A673 (cell line): ENCODE measurements around the gene SPTLC2. TPM values are rescaled to one million over a fixed set of nuclear protein-coding genes. Genes with fewer than 3 reads are reported as not detected.

Experiments
- BruUV-seq: library from RNA; stranded (reverse); fragments of 400-500 nt; replicated peaks from 2 replicates; lab custom pipeline; 2021; lab: Mats Ljungman, UMichigan
- CTCF ChIA-PET: fragments of 300-600 bp; sonication (Branson Sonifier 250); formaldehyde crosslinking; loops from one replicate; lab custom pipeline; 2022; ENCODE audit warnings: antibody characterized with exemption; lab: Charles Lee
- POLR2A ChIA-PET: fragments of 300-600 bp; sonication (Branson Sonifier 250); formaldehyde crosslinking; loops from one replicate; lab custom pipeline; 2022; ENCODE audit warnings: antibody characterized with exemption; ENCODE audit not compliant: low non-redundant PET; lab: Charles Lee
- DNase-seq: peaks from one replicate; pipeline ENCODE4 v3.0.0-alpha.2; 2015; ENCODE audit warnings: low spot score
- H3K27ac ChIP-seq: fragments of 200-600 bp; sonication (generic); 2 replicates; pipeline ENCODE4 v1.5.1; 2016; ENCODE audit warnings: mixed run types, low read depth, mild to moderate bottlenecking, mixed read lengths, antibody characterized with exemption, low read length; ENCODE audit not compliant: poor library complexity, severe bottlenecking
- H3K27me3 ChIP-seq: fragments of 200-600 bp; sonication (generic); replicated peaks from 2 replicates; pipeline ENCODE4 v1.6.1; 2017; ENCODE audit warnings: mixed run types, low read depth, mild to moderate bottlenecking, mixed read lengths, antibody characterized with exemption, low read length; ENCODE audit not compliant: insufficient read depth, poor library complexity
- H3K36me3 ChIP-seq: fragments of 200-600 bp; sonication (generic); 2 replicates; pipeline ENCODE4 v1.6.1; 2016; ENCODE audit warnings: mixed run types, mild to moderate bottlenecking, mixed read lengths, antibody characterized with exemption, low read length; ENCODE audit not compliant: insufficient read depth, poor library complexity, severe bottlenecking
- H3K4me1 ChIP-seq: fragments of 200-600 bp; sonication (generic); 2 replicates; pipeline ENCODE4 v1.6.1; 2017; ENCODE audit warnings: mixed run types, mild to moderate bottlenecking, mixed read lengths, antibody characterized with exemption, low read length; ENCODE audit not compliant: insufficient read depth, poor library complexity, severe bottlenecking
- H3K4me3 ChIP-seq: fragments of 200-600 bp; sonication (generic); 2 replicates; pipeline ENCODE4 v1.5.1; 2016; ENCODE audit warnings: low read depth, mixed run types, mild to moderate bottlenecking, mixed read lengths, low read length; ENCODE audit not compliant: poor library complexity, severe bottlenecking
- H3K9me3 ChIP-seq: fragments of 200-600 bp; sonication (generic); 2 replicates; pipeline ENCODE4 v1.6.1; 2016; ENCODE audit warnings: mixed run types, low read depth, mild to moderate bottlenecking, mixed read lengths, antibody characterized with exemption, low read length; ENCODE audit not compliant: poor library complexity, severe bottlenecking
- CTCF ChIP-seq: fragments of 300-800, 200-600 bp; sonication (generic); conservative IDR thresholded peaks from 2 replicates; pipeline ENCODE4 v1.5.1; 2017; ENCODE audit warnings: low read depth, mild to moderate bottlenecking, antibody characterized with exemption, low read length, moderate library complexity, mixed read lengths
- EZH2 ChIP-seq: fragments of 200-600 bp; sonication (generic); IDR thresholded peaks from 2 replicates; pipeline ENCODE4 v1.6.1; 2017; ENCODE audit warnings: borderline replicate concordance, low read depth, mild to moderate bottlenecking, mixed read lengths, antibody characterized with exemption, low read length; ENCODE audit not compliant: poor library complexity, severe bottlenecking
- intact Hi-C: fragments of 100-400 bp; cut with micrococcal nuclease; formaldehyde crosslinking; loops from one replicate; pipeline ENCODE4 v1.10.0; 2022; ENCODE audit not compliant: unreplicated experiment
- total RNA-seq: library from RNA; stranded (reverse); gene quantifications from 2 replicates; pipeline ENCODE4 v1.2.3, GENCODE V29; 2021

The SPTLC2 gene
- total RNA-seq, 1 experiment from 2014 or later = 17.3 TPM

- no peak for TF ChIP-seq EZH2
- Histone ChIP-seq H3K27me3 (no peaks in the 10 kb centered on the region), H3K4me3 (no peak overlapping the region), H3K36me3 (peaks cover 5% of the 10 kb centered on the region), H3K9me3 (no peaks in the 10 kb centered on the region), H3K27ac (peak overlapping the region; percentile 88), H3K4me1 (peaks cover 29% of the 10 kb centered on the region)
- intact Hi-C loops = loop anchor here (10.0 kb wide), 1 partner anchor 220 kb away; the partner anchor contains the start of genes GSTZ1 and POMT2
- DNase-seq = no peak
- BruUV-seq = no TSS peak
- CTCF ChIA-PET = no interaction called here
- POLR2A ChIA-PET = no interaction called here
These were observed 71.9 kb downstream of the SPTLC2 start for GRCh38 chr14:77544571-77544970.

- Histone ChIP-seq H3K27ac (peak overlapping the region; percentile 88), H3K27me3 (no peaks in the 10 kb centered on the region), H3K9me3 (no peaks in the 10 kb centered on the region), H3K4me1 (peaks cover 29% of the 10 kb centered on the region), H3K36me3 (peaks cover 5% of the 10 kb centered on the region), H3K4me3 (no peak overlapping the region)
- no peak for DNase-seq
- POLR2A ChIA-PET = no interaction called here
- CTCF ChIA-PET = no interaction called here
- intact Hi-C loops = loop anchor here (10.0 kb wide), 1 partner anchor 219 kb away; the partner anchor contains the start of genes GSTZ1 and POMT2
- TF ChIP-seq EZH2 (no peak), CTCF (no peak)
- BruUV-seq = no TSS peak
These were observed 72.7 kb downstream of the SPTLC2 start for GRCh38 chr14:77543637-77544334.

- Histone ChIP-seq H3K27me3 (no peaks in the 10 kb centered on the region), H3K27ac (peak overlapping the region; percentile 88), H3K36me3 (no peaks in the 10 kb centered on the region), H3K4me1 (peaks cover 29% of the 10 kb centered on the region), H3K4me3 (peak overlapping the region; percentile 27), H3K9me3 (no peaks in the 10 kb centered on the region)
- DNase-seq = no peak
- no TSS peak for BruUV-seq
- ChIA-PET CTCF (interaction anchor here (1.7 kb wide), 1 partner anchor 84 kb away, joined by 5 read pairs; no protein-coding TSS in a partner anchor), POLR2A (no interaction called here)
- intact Hi-C loops = loop anchor here (10.0 kb wide), 1 partner anchor 218 kb away; the partner anchor contains the start of genes GSTZ1 and POMT2
- TF ChIP-seq EZH2 (no peak), CTCF (no peak)
These were observed 73.2 kb downstream of the SPTLC2 start for GRCh38 chr14:77543240-77543551.
